Measurements from ENCODE around the gene KIF5B. TPM values are rescaled to one million over a fixed set of nuclear protein-coding genes. Genes with fewer than 3 reads are reported as not detected.
"Not testable (repeated sequence)": the region's sequence is repeated elsewhere in the genome, so short reads cannot be mapped to it uniquely, and the experiment has no call there.

Gene KIF5B
- total RNA-seq, 1 donor from 2014 or later: 72.1 TPM

GRCh38 chr10:32023264-32023663, 33.0 kb downstream of the KIF5B start:
- intact Hi-C loops (cut with micrococcal nuclease): no loop called here

GRCh38 chr10:32017044-32017443, 39.2 kb downstream of the KIF5B start:
- intact Hi-C loops (cut with micrococcal nuclease): no loop called here

GRCh38 chr10:32015386-32015785, 40.8 kb downstream of the KIF5B start:
- intact Hi-C loops (cut with micrococcal nuclease): no loop called here

- intact Hi-C loops (cut with micrococcal nuclease): loop anchor here (5.0 to 10.0 kb wide), 3 partner anchors 45 to 1280 kb away; no protein-coding TSS in a partner anchor
Observed at GRCh38 chr10:32007026-32007425, 49.2 kb downstream of the KIF5B start.

- intact Hi-C loops (cut with micrococcal nuclease): loop anchor here (1.0 to 10.0 kb wide), 6 partner anchors 44 to 1278 kb away; no protein-coding TSS in a partner anchor
Observed at GRCh38 chr10:32005050-32005449, 51.2 kb downstream of the KIF5B start.

GRCh38 chr10:32004161-32004591, 52.0 kb downstream of the KIF5B start:
- intact Hi-C loops (cut with micrococcal nuclease): loop anchor here (2.0 to 10.0 kb wide), 2 partner anchors 43 to 1219 kb away; no protein-coding TSS in a partner anchor

- intact Hi-C loops (cut with micrococcal nuclease): loop anchor here (1.0 to 10.0 kb wide), 2 partner anchors 72 to 1218 kb away; no protein-coding TSS in a partner anchor
Observed at GRCh38 chr10:32002531-32002930, 53.7 kb downstream of the KIF5B start.

- intact Hi-C loops (cut with micrococcal nuclease): loop anchor here (10.0 kb wide), 1 partner anchor 1216 kb away; no protein-coding TSS in a partner anchor
Observed at GRCh38 chr10:32000937-32001336, 55.3 kb downstream of the KIF5B start.

GRCh38 chr10:31999836-32000235, 56.4 kb downstream of the KIF5B start:
- intact Hi-C loops (cut with micrococcal nuclease): loop anchor here (10.0 kb wide), 1 partner anchor 1215 kb away; no protein-coding TSS in a partner anchor

GRCh38 chr10:31999070-31999660, 57.1 kb downstream of the KIF5B start:
- intact Hi-C loops (cut with micrococcal nuclease): no loop called here

- intact Hi-C loops (cut with micrococcal nuclease): no loop called here
Observed at GRCh38 chr10:31994926-31995325, 61.3 kb downstream of the KIF5B start.

- intact Hi-C loops (cut with micrococcal nuclease): no loop called here
Observed at GRCh38 chr10:31990937-31991336, 65.3 kb downstream of the KIF5B start.

- intact Hi-C loops (cut with micrococcal nuclease): not testable (repeated sequence)
Observed at GRCh38 chr10:31987786-31988185, 68.4 kb downstream of the KIF5B start.

- intact Hi-C loops (cut with micrococcal nuclease): no loop called here
Observed at GRCh38 chr10:31982111-31982510, 74.1 kb downstream of the KIF5B start.

- intact Hi-C loops (cut with micrococcal nuclease): no loop called here
Observed at GRCh38 chr10:31980471-31980870, 75.8 kb downstream of the KIF5B start.

- intact Hi-C loops (cut with micrococcal nuclease): not testable (repeated sequence)
Observed at GRCh38 chr10:31979071-31979470, 77.2 kb downstream of the KIF5B start.

- intact Hi-C loops (cut with micrococcal nuclease): no loop called here
Observed at GRCh38 chr10:31978156-31978483, 78.1 kb downstream of the KIF5B start.

- intact Hi-C loops (cut with micrococcal nuclease): no loop called here
Observed at GRCh38 chr10:31977440-31978155, 78.6 kb downstream of the KIF5B start.

- intact Hi-C loops (cut with micrococcal nuclease): no loop called here
Observed at GRCh38 chr10:31975157-31975765, 81.0 kb downstream of the KIF5B start.

- intact Hi-C loops (cut with micrococcal nuclease): no loop called here
Observed at GRCh38 chr10:31974434-31975124, 81.6 kb downstream of the KIF5B start.

GRCh38 chr10:31972519-31973041, 83.6 kb downstream of the KIF5B start:
- intact Hi-C loops (cut with micrococcal nuclease): no loop called here
